Fibroblast of mammary gland (primary cell): ENCODE data around the gene TMEM163.
"Not testable (repeated sequence)": the region's sequence is repeated elsewhere in the genome, so short reads cannot be mapped to it uniquely, and the experiment has no call there.

ENCODE experiments used
- DNase-seq: peaks from one replicate; pipeline ENCODE4 v3.0.0-alpha.2; 2010; ENCODE audit warnings: low read depth
- H3K4me3 ChIP-seq: 2 replicates; pipeline ENCODE4 v1.5.1; 2011; ENCODE audit warnings: low read depth, mild to moderate bottlenecking, low read length, moderate library complexity; ENCODE audit not compliant: control insufficient read depth
- CTCF ChIP-seq: conservative IDR thresholded peaks from 2 replicates; pipeline ENCODE4 v1.5.1; 2011; ENCODE audit warnings: low read depth, low read length, inconsistent platforms; ENCODE audit not compliant: control insufficient read depth, insufficient read depth

The TMEM163 gene

GRCh38 chr2:134594399-134594798, 124.4 kb downstream of the TMEM163 start:
- TF ChIP-seq CTCF: no peak
- H3K4me3 ChIP-seq: no peak overlapping the region
- no peak for DNase-seq

DNA sequence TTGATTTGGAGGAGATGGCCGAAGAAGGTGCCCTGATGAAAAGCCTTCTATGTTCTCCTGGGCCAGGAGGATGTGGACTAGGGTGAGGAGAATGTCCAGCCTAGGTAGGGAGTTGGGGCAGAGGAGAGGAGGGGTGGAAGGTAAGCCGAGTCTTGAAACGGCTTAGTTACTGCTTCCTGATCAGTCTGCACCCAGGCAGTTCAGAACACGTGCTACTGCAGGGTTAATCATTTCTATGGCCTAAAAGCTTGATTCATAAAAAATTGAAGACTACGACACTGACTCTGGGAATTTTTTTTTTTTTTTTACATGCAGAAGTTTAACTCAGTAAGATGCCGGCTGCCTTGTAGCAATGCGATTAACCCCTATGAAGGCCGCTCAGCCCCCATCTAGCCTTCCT, 125.3 kb downstream of the TMEM163 start:
- H3K4me3 ChIP-seq: no peak overlapping the region
- no peak for TF ChIP-seq CTCF
- DNase-seq: no peak

DNA sequence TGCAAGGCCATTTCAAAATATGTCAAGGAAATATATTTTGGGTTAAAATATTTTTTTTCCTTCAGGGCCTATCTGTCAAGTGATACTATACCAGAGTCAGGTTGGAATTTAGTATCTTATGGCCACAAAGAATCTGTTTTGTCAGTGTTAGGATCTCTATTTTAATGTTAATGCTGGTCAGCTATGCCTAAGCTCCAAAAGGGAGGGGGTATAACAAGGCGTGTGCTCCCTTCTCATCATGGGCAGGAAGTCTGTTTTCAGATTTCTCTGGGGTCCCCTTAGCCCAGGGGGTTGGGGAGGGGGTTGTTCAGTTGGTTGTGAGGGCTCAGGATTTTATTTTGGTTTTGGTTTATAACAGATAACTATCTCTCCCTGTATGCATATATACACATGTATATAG, 126.4 kb downstream of the TMEM163 start:
- no peak for DNase-seq
- H3K4me3 ChIP-seq: no peak overlapping the region
- no peak for TF ChIP-seq CTCF

DNA sequence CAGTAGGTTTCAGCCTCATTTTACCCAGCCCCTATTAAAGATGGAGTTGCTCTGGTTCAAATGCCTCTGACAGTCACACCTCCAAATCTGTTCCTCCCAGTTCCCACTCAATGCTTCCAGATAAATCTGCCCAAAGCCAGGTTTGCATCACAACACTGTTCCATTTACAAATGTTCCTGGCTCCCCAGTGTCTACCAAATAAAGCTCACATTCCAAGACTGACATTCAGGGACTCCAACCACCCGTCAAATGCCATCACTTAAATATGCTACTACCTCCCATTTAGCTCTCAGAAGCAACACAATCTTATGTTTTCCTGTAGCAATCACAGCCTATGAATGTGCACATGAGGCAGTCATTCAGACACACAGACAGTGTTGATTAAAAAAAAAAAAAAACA, 127.3 kb downstream of the TMEM163 start:
- DNase-seq: no peak
- H3K4me3 ChIP-seq: no peak overlapping the region
- TF ChIP-seq CTCF: no peak

- DNase-seq: no peak
- no peak for TF ChIP-seq CTCF
- H3K4me3 ChIP-seq: no peak overlapping the region
These were observed 128.1 kb downstream of the TMEM163 start for GRCh38 chr2:134590679-134591078.

DNA sequence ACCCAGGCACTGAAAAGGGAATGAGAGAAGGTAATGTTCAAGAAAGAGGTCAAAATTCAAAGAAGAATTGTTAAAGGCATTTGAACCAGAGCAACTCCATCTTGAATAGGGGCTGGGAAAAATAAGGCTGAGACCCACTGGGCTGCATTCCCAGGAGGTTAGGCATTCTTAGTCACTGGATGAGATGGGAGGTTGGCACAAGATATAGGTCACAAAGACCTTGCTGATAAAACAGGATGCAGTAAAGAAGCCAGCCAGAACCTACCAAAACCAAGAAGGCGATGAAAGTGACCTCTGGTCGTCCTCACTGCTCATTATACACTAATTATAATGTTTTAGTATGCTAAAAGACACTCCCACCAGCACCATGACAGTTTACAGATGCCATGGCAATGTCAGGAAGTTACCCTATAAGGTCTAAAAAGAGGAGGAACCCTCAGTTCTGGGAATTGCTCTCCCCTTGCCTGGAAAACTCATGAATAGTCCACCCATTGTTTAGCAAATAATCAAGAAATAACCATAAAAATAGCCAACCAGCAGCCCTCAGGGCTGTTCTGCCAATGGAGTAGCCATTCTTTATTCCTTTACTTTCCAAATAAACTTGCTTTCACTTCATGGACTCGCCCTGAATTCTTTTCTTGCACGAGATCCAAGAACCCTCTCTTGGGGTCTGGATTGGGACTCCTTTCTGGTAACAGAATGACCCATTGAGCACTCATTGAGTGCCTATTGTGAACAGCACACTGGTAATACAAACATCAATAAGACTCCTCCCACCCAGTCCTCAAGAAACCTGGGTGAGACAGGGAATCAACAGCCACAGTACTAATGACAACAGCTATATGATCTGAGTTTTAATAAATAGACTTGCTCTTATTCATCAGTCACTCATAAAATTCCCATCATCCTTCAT, 129.4 kb downstream of the TMEM163 start:
- not testable (repeated sequence) for H3K4me3 ChIP-seq, DNase-seq

- TF ChIP-seq CTCF: no peak
- DNase-seq: no peak
- no peak overlapping the region for H3K4me3 ChIP-seq
These were observed 130.2 kb downstream of the TMEM163 start for GRCh38 chr2:134588556-134588955.
